A549 (cell line): Measurements from ENCODE around the gene RILPL2. TPM values are rescaled to one million over a fixed set of nuclear protein-coding genes. Genes with fewer than 3 reads are reported as not detected.

ENCODE experiments used
- ATAC-seq, 2 experiments: fragments of 200-7000 bp in 1 of 2; fragments of >200 bp in 1 of 2; cut with Nextera tagmentation in 1 of 2; cut with Tn5 transposase in 1 of 2; 3 replicates each; pipeline versions ENCODE4 v1.8.0 to v1.9.1; 2018 to 2020; ENCODE audit warnings: mild to moderate bottlenecking in 1 of 2, moderate library complexity in 1 of 2
- CTCF ChIA-PET: fragments of 300-600 bp; sonication (Branson Sonifier 250); formaldehyde crosslinking; extraction: SDS; loops from one replicate; lab custom pipeline; 2021; ENCODE audit warnings: antibody characterized with exemption, inconsistent platforms; lab: Yijun Ruan, JAX
- POLR2A ChIA-PET: fragments of 350-600 bp; formaldehyde crosslinking; extraction: SDS; loops from one replicate; lab custom pipeline; 2021; ENCODE audit warnings: antibody characterized with exemption, inconsistent platforms; lab: Yijun Ruan, JAX
- DNase-seq, 2 experiments: peaks; one replicate each; pipeline versions ENCODE4 v3.0.0 to v3.0.0-alpha.2; 2011 to 2016; ENCODE audit warnings: low read depth in 1 of 2, low spot score in 1 of 2
- FAIRE-seq: peaks from 2 replicates; lab custom pipeline; 2011; peaks lifted over from hg19 to GRCh38; lab: Jason Lieb, UNC
- H3K27ac ChIP-seq, 2 experiments: fragments of >200 bp; sonication (Bioruptor Twin); formaldehyde crosslinking; 3 replicates each; pipeline ENCODE4 v1.5.1; 2016 to 2017
- H3K4me1 ChIP-seq: fragments of >200 bp; sonication (Bioruptor Twin); formaldehyde crosslinking; 3 replicates; pipeline ENCODE4 v1.6.1; 2016
- H3K4me2 ChIP-seq: fragments of >200 bp; sonication (Bioruptor Twin); formaldehyde crosslinking; 3 replicates; pipeline ENCODE4 v1.6.1; 2016
- H3K4me3 ChIP-seq: fragments of >200 bp; sonication (Bioruptor Twin); formaldehyde crosslinking; 3 replicates; pipeline ENCODE4 v1.5.1; 2016
- H3K9me3 ChIP-seq: fragments of >200 bp; sonication (Bioruptor Twin); formaldehyde crosslinking; 3 replicates; pipeline ENCODE4 v1.6.1; 2016
- CBX2 ChIP-seq: fragments of 200-600 bp; sonication (generic); IDR thresholded peaks from 2 replicates; pipeline ENCODE4 v1.6.1; 2016; ENCODE audit warnings: low read depth, mild to moderate bottlenecking, borderline replicate concordance
- CEBPB ChIP-seq, 2 experiments: fragments of >200 bp in 1 of 2; sonication (Bioruptor Twin) in 1 of 2; formaldehyde crosslinking in 1 of 2; IDR thresholded peaks; 2 replicates each; pipeline ENCODE4 v1.6.1; 2012 to 2016
- EP300 ChIP-seq, 2 experiments: fragments of >200 bp; sonication (Bioruptor Twin); formaldehyde crosslinking; IDR thresholded peaks; 2 replicates in 1 of 2; 3 replicates in 1 of 2; pipeline ENCODE4 v1.6.1; 2016 to 2017
- FOSL2 ChIP-seq, 2 experiments: fragments of 450-650 bp in 1 of 2; fragments of >200 bp in 1 of 2; sonication (Bioruptor Twin) in 1 of 2; formaldehyde crosslinking; IDR thresholded peaks; 2 replicates each; pipeline versions ENCODE4 v1.5.0 to v1.6.1; 2016 to 2020; ENCODE audit warnings: mild to moderate bottlenecking in 1 of 2, moderate library complexity in 1 of 2
- HDAC2 ChIP-seq: fragments of 200-600 bp; sonication (generic); IDR thresholded peaks from 2 replicates; pipeline ENCODE4 v1.6.1; 2016
- HEYL ChIP-seq: fragments of 250-450 bp; sonication (Bioruptor Pico); IDR thresholded peaks from 2 replicates; pipeline ENCODE4 v1.8.0; 2021; ENCODE audit warnings: mild to moderate bottlenecking, moderate library complexity
- HMGXB4 ChIP-seq: fragments of 250-450 bp; sonication (Bioruptor Pico); IDR thresholded peaks from 2 replicates; pipeline ENCODE4 v1.5.0; 2021; ENCODE audit warnings: mild to moderate bottlenecking, moderate library complexity, borderline replicate concordance
- HOXA7 ChIP-seq: fragments of 250-450 bp; sonication (Bioruptor Pico); IDR thresholded peaks from 2 replicates; pipeline ENCODE4 v1.5.0; 2020; ENCODE audit warnings: mild to moderate bottlenecking, moderate library complexity
- HOXB5 ChIP-seq: fragments of 250-450 bp; sonication (Bioruptor Pico); IDR thresholded peaks from 2 replicates; pipeline ENCODE4 v1.5.0; 2020; ENCODE audit warnings: mild to moderate bottlenecking, moderate library complexity
- JUN ChIP-seq, 2 experiments: fragments of >200 bp; sonication (Bioruptor Twin); formaldehyde crosslinking; IDR thresholded peaks; 2 replicates in 1 of 2; 3 replicates in 1 of 2; pipeline ENCODE4 v1.6.1; 2016 to 2017
- MAFK ChIP-seq: fragments of 450-650 bp; IDR thresholded peaks from 2 replicates; pipeline ENCODE4 v1.6.1; 2014; ENCODE audit not compliant: partially characterized antibody
- NPAS2 ChIP-seq: fragments of 250-450 bp; sonication (Bioruptor Pico); IDR thresholded peaks from 2 replicates; pipeline ENCODE4 v1.8.0; 2022; ENCODE audit warnings: mild to moderate bottlenecking, moderate library complexity, borderline replicate concordance
- PBX3 ChIP-seq: IDR thresholded peaks from 2 replicates; pipeline ENCODE4 v1.6.1; 2012
- PHF8 ChIP-seq: fragments of 200-600 bp; sonication (generic); IDR thresholded peaks from 2 replicates; pipeline ENCODE4 v1.6.1; 2016; ENCODE audit warnings: low read depth, mild to moderate bottlenecking, antibody characterized with exemption, moderate library complexity, borderline replicate concordance
- POLR2A ChIP-seq: IDR thresholded peaks from 2 replicates; pipeline ENCODE4 v1.6.1; 2012; ENCODE audit warnings: mild to moderate bottlenecking, low read length
- POLR2AphosphoS2 ChIP-seq: conservative IDR thresholded peaks from 2 replicates; pipeline ENCODE4 v1.6.1; 2012; ENCODE audit warnings: low read length, improper control_type of control experiment, inconsistent platforms
- RCOR1 ChIP-seq: fragments of 150-350 bp; IDR thresholded peaks from 2 replicates; pipeline ENCODE4 v1.6.1; 2014; ENCODE audit warnings: antibody characterized with exemption, low read length, low read depth
- REST ChIP-seq: fragments of 200-600 bp; sonication (generic); IDR thresholded peaks from 2 replicates; pipeline ENCODE4 v1.6.1; 2016; ENCODE audit warnings: antibody characterized with exemption, mild to moderate bottlenecking, moderate library complexity
- RNF2 ChIP-seq: fragments of 200-600 bp; sonication (generic); IDR thresholded peaks from 2 replicates; pipeline ENCODE4 v1.6.1; 2016; ENCODE audit warnings: low read depth, mild to moderate bottlenecking, antibody characterized with exemption, moderate library complexity, borderline replicate concordance
- SMC3 ChIP-seq: fragments of >200 bp; sonication (Bioruptor Twin); formaldehyde crosslinking; IDR thresholded peaks from 3 replicates; pipeline ENCODE4 v1.6.1; 2018; ENCODE audit warnings: inconsistent platforms
- TFCP2L1 ChIP-seq: fragments of 250-450 bp; sonication (Bioruptor Pico); IDR thresholded peaks from 2 replicates; pipeline ENCODE4 v1.5.0; 2021; ENCODE audit warnings: mild to moderate bottlenecking
- TP53 ChIP-seq: fragments of 250-450 bp; sonication (Bioruptor Pico); IDR thresholded peaks from 2 replicates; pipeline ENCODE4 v1.5.0; 2021; ENCODE audit warnings: mild to moderate bottlenecking, moderate library complexity
- USF2 ChIP-seq: fragments of 450-650 bp; IDR thresholded peaks from 2 replicates; pipeline ENCODE4 v1.6.1; 2014; ENCODE audit warnings: antibody characterized with exemption
- ZFP36 ChIP-seq: fragments of 450-650 bp; IDR thresholded peaks from 2 replicates; pipeline ENCODE4 v1.6.1; 2014; ENCODE audit warnings: borderline replicate concordance; ENCODE audit not compliant: partially characterized antibody
- ZNF302 ChIP-seq: fragments of 250-450 bp; sonication (Bioruptor Pico); IDR thresholded peaks from 2 replicates; pipeline ENCODE4 v1.9.0; 2021; ENCODE audit warnings: inconsistent platforms, mild to moderate bottlenecking, moderate library complexity
- WGBS: methylation state at CpG from one replicate; pipeline ENCODE4 v1.1.6; 2017; ENCODE audit errors: missing lambda C conversion rate; 5-methylcytosine and 5-hydroxymethylcytosine counted together
- polyA plus RNA-seq, 4 experiments: library from polyadenylated mRNA; depleted of rRNA in 3 of 4; stranded (reverse); fragments of >200 nt; fragmentation: RNase III in 1 of 4; extraction: RNeasy Plus Mini Kit Qiagen cat#74134 plus additional on column Dnase treatment in 1 of 4; gene quantifications; 2 replicates in 3 of 4; 3 replicates in 1 of 4; pipeline ENCODE4 v1.2.3, GENCODE V29; 2011 to 2017
- TF ChIP-seq, protein P1 (sequence below): fragments of >200 bp; sonication (Bioruptor Twin); formaldehyde crosslinking; IDR thresholded peaks from 3 replicates; pipeline ENCODE4 v1.5.1; 2016
- TF ChIP-seq, protein P2 (sequence below): fragments of 250-450 bp; sonication (Bioruptor Pico); IDR thresholded peaks from 2 replicates; pipeline ENCODE4 v1.5.0; 2020; ENCODE audit warnings: low read depth, mild to moderate bottlenecking, moderate library complexity
- TF ChIP-seq, protein P3 (sequence below): IDR thresholded peaks from 2 replicates; pipeline ENCODE4 v1.6.1; 2012; ENCODE audit warnings: low read depth, borderline replicate concordance

Gene RILPL2
- polyA plus RNA-seq, 2 of the 4 experiments (the other 2 are of a cell fraction), result 2.4 to 2.9 TPM

DNA sequence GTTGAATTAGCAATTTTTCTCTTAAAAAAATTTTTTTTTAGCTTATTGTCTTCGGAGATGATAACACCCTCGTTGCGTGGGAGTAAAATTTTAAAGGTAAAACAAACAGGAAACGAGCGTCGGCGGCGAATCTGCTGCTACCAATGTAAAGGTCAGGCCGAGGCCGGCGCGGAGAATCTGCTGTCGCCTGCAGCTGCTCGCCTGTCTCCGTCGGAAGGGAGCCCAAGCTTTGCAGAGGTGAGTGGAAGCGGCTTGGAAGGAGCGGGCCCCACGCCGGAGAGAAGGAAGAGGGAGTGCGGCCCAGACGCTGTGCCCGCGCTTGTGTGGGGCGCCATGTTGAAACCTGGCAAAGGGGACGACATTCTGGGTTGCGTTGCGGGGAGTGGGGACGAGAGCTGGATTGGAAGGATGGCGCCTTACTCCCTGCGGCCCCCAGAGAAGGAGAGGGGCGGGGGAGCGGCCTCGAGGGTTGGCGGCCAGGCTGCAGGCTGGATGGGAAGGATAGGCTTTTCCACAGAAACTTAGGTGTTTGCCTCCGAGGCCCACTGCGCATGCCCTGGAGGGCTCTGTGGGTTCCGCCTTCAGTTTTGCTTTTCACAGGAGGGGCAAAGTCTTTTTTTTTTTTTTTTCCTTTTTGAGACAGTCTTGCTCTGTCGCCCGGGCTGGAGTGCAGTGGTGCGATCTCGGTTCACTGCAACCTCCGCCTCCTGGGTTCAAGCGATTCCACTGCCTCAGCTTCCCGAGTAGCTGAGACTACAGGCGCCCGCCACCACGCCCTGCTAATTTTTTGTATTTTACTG, 21.7 kb upstream of the RILPL2 start, which contains the start of gene SNRNP35:
Gene SNRNP35, plus strand, starts transcription at position 160 of the 800 bp plus-strand sequence. CDS start 7,402 bp downstream, outside the sequence.
- ChIA-PET CTCF (interaction anchor here (0.8 to 2.3 kb wide), 9 partner anchors 12 to 160 kb away, joined by 3 to 6 read pairs (median 3); no protein-coding TSS in a partner anchor), POLR2A (interaction anchor here (0.6 to 1.2 kb wide), 7 partner anchors 10 to 144 kb away, joined by 3 to 6 read pairs (median 3); partner anchors contain the start of genes KMT5A and TMED2)
- peak; percentile 92 to 94 for ATAC-seq
- no peak for TF ChIP-seq CBX2
- TF ChIP-seq EP300 (IDR thresholded peaks at IDR 0.05), result no peak
- no peak for TF ChIP-seq USF2
- no peak for TF ChIP-seq REST
- TF ChIP-seq HOXA7 (CRISPR knock-in tag), result no peak
- TF ChIP-seq CEBPB (IDR thresholded peaks at IDR 0.05), result peak in 1 of 2 experiments; percentile 2; a peak in 1 of 4 replicates
- no peak for TF ChIP-seq ZFP36
- TF ChIP-seq TP53, result peak; percentile 67; the same call in 1 of the 2 replicates
- TF ChIP-seq PBX3, result peak; percentile 30
- TF ChIP-seq FOSL2 (IDR thresholded peaks at IDR 0.05), result no peak
- no peak for TF ChIP-seq FOSL2 (CRISPR knock-in tag; IDR thresholded peaks at IDR 0.05)
- TF ChIP-seq, protein P1, sequence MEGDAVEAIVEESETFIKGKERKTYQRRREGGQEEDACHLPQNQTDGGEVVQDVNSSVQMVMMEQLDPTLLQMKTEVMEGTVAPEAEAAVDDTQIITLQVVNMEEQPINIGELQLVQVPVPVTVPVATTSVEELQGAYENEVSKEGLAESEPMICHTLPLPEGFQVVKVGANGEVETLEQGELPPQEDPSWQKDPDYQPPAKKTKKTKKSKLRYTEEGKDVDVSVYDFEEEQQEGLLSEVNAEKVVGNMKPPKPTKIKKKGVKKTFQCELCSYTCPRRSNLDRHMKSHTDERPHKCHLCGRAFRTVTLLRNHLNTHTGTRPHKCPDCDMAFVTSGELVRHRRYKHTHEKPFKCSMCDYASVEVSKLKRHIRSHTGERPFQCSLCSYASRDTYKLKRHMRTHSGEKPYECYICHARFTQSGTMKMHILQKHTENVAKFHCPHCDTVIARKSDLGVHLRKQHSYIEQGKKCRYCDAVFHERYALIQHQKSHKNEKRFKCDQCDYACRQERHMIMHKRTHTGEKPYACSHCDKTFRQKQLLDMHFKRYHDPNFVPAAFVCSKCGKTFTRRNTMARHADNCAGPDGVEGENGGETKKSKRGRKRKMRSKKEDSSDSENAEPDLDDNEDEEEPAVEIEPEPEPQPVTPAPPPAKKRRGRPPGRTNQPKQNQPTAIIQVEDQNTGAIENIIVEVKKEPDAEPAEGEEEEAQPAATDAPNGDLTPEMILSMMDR, result no peak
- no peak for TF ChIP-seq MAFK
- peak in 1 of 2 experiments; percentile 86; a peak in 2 of 5 replicates for TF ChIP-seq JUN (IDR thresholded peaks at IDR 0.05)
- TF ChIP-seq HOXB5 (CRISPR knock-in tag), result 0 out of 2 replicates have a peak, but pooled peaks have one; percentile 21
- TF ChIP-seq NPAS2 (CRISPR knock-in tag), result no peak
- TF ChIP-seq RNF2, result no peak
- TF ChIP-seq HEYL (CRISPR knock-in tag), result no peak
- TF ChIP-seq POLR2A, result peak; percentile 52
- peak; percentile 90 for TF ChIP-seq PHF8
- TF ChIP-seq HMGXB4 (CRISPR knock-in tag), result peak; percentile 95
- TF ChIP-seq, protein P2, sequence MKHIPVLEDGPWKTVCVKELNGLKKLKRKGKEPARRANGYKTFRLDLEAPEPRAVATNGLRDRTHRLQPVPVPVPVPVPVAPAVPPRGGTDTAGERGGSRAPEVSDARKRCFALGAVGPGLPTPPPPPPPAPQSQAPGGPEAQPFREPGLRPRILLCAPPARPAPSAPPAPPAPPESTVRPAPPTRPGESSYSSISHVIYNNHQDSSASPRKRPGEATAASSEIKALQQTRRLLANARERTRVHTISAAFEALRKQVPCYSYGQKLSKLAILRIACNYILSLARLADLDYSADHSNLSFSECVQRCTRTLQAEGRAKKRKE (CRISPR knock-in tag), result no peak
- no peak for TF ChIP-seq ZNF302
- TF ChIP-seq RCOR1, result no peak
- TF ChIP-seq HDAC2, result no peak
- TF ChIP-seq, protein P3, sequence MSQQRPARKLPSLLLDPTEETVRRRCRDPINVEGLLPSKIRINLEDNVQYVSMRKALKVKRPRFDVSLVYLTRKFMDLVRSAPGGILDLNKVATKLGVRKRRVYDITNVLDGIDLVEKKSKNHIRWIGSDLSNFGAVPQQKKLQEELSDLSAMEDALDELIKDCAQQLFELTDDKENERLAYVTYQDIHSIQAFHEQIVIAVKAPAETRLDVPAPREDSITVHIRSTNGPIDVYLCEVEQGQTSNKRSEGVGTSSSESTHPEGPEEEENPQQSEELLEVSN, result peak; percentile 69
- no peak for TF ChIP-seq TFCP2L1 (CRISPR knock-in tag)
- no peak for TF ChIP-seq SMC3
- TF ChIP-seq POLR2AphosphoS2, result no peak

More for the DNA sequence above, 21.7 kb upstream of the RILPL2 start, which contains the start of gene SNRNP35:
- peak; percentile 69 to 95 for DNase-seq
- Histone ChIP-seq H3K4me3 (peak within 1 kb of the TSS; percentile 60), H3K9me3 (no peaks in the 10 kb centered on the region), H3K4me1 (peaks cover 11% of the 10 kb centered on the region; the same call in 1 of the 3 replicates), H3K27ac (peak within 1 kb of the TSS; percentile 92 to 97), H3K4me2 (peak within 1 kb of the TSS; percentile 88)
- FAIRE-seq, result no peak
- WGBS, result 1% methylated on average over 46 of the region's 48 CpGs
